K562 (cell line): ENCODE data around the gene MRI1.

Experiments used
- ATF3 ChIP-seq, 2 experiments: fragments of 450-650 bp in 1 of 2; sonication (generic) in 1 of 2; formaldehyde crosslinking in 1 of 2; IDR thresholded peaks in 1 of 2; conservative IDR thresholded peaks in 1 of 2; 2 replicates each; pipeline versions ENCODE4 v1.6.1 to v1.8.1; 2016 to 2023; ENCODE audit warnings: mild to moderate bottlenecking in 2 of 2, moderate library complexity in 2 of 2, inconsistent platforms in 1 of 2, missing genetic modification reagents in 1 of 2
- CTCF ChIP-seq, 3 experiments: IDR thresholded peaks in 2 of 3; conservative IDR thresholded peaks in 1 of 3; 2 replicates each; pipeline ENCODE4 v1.5.1; 2011 to 2012; ENCODE audit warnings: low read length in 3 of 3, mild to moderate bottlenecking in 3 of 3, control low read depth in 2 of 3, improper control_type of control experiment in 1 of 3, inconsistent platforms in 1 of 3, low read depth in 1 of 3, mixed read lengths in 1 of 3, moderate library complexity in 1 of 3; ENCODE audit not compliant: insufficient read depth in 2 of 3
- FOS ChIP-seq: IDR thresholded peaks from 3 replicates; pipeline ENCODE4 v1.6.1; 2011; ENCODE audit not compliant: insufficient read length; ENCODE audit errors: extremely low read depth
- KLF1 ChIP-seq: fragments of 450-650 bp; IDR thresholded peaks from 2 replicates; pipeline ENCODE4 v1.6.1; 2016; ENCODE audit warnings: missing genetic modification characterization, missing compliant biosample characterization
- MTF1 ChIP-seq: fragments of 250-450 bp; sonication (Bioruptor Pico); IDR thresholded peaks from 2 replicates; pipeline ENCODE4 v1.9.0; 2021; ENCODE audit warnings: moderate library complexity, mild to moderate bottlenecking, inconsistent platforms, borderline replicate concordance
- POLR2A ChIP-seq: fragments of 450-650 bp; conservative IDR thresholded peaks from 2 replicates; pipeline ENCODE4 v1.6.1; 2016
- STAT6 ChIP-seq: sonication (generic); formaldehyde crosslinking; IDR thresholded peaks from 2 replicates; pipeline ENCODE4 v1.8.1; 2023; ENCODE audit warnings: mild to moderate bottlenecking, missing genetic modification reagents
- ZNF232 ChIP-seq: sonication (generic); formaldehyde crosslinking; IDR thresholded peaks from 2 replicates; pipeline ENCODE4 v1.8.0; 2022; ENCODE audit warnings: mild to moderate bottlenecking, missing genetic modification reagents
- ZNF592 ChIP-seq: fragments of 450-650 bp; IDR thresholded peaks from 2 replicates; pipeline ENCODE4 v1.6.1; 2017; ENCODE audit warnings: antibody characterized with exemption, mild to moderate bottlenecking

- TF ChIP-seq POLR2A (no peak), CTCF (IDR thresholded peaks at IDR 0.05 in 2 of 3, conservative IDR thresholded peaks at IDR 0.05 in 1 of 3; ENCODE audit: insufficient read depth in 2 of 3, low read depth in 1 of 3, low read length in 3 of 3) (no peak), STAT6 (CRISPR knock-in tag) (no peak), ZNF592 (no peak), MTF1 (CRISPR knock-in tag) (no peak), ATF3 (IDR thresholded peaks at IDR 0.05) (peak; percentile 75), ATF3 (CRISPR knock-in tag; conservative IDR thresholded peaks at IDR 0.05) (no peak), FOS (no peak), KLF1 (tag) (no peak), ZNF232 (CRISPR knock-in tag) (no peak)
Measured at GRCh38 chr19:13797870-13798269, 33.5 kb downstream of the MRI1 start.
